Liver (tissue), 9 donors: ENCODE results near the gene CYP1A2. TPM values are rescaled to one million over a fixed set of nuclear protein-coding genes. Genes with fewer than 3 reads are reported as not detected.

Source experiments
- DNase-seq: peaks from one replicate; pipeline ENCODE4 v3.0.0-alpha.2; 2017; ENCODE audit warnings: low spot score
- H3K27ac ChIP-seq, 2 donors: one replicate each; pipeline ENCODE4 v1.7.0; 2013; ENCODE audit warnings: inconsistent platforms in 2 of 2, low read length in 2 of 2, control low read depth in 1 of 2, low read depth in 1 of 2, mild to moderate bottlenecking in 1 of 2
- H3K27me3 ChIP-seq, 4 donors: one replicate each; pipeline versions ENCODE4 v1.6.1 to v1.7.0; 2013; ENCODE audit warnings: low read length in 3 of 4, inconsistent platforms in 1 of 4, mild to moderate bottlenecking in 1 of 4, moderate library complexity in 1 of 4; ENCODE audit not compliant: control insufficient read depth in 4 of 4, insufficient read depth in 4 of 4
- H3K36me3 ChIP-seq, 4 donors: one replicate each; pipeline versions ENCODE4 v1.6.1 to v1.7.0; 2013; ENCODE audit warnings: low read length in 3 of 4, mild to moderate bottlenecking in 3 of 4, low read depth in 1 of 4, moderate library complexity in 1 of 4; ENCODE audit not compliant: control insufficient read depth in 4 of 4, insufficient read depth in 3 of 4
- H3K4me1 ChIP-seq, 4 donors: one replicate each; pipeline versions ENCODE4 v1.6.1 to v1.7.0; 2013; ENCODE audit warnings: low read length in 3 of 4, mild to moderate bottlenecking in 3 of 4, moderate library complexity in 1 of 4; ENCODE audit not compliant: control insufficient read depth in 4 of 4, insufficient read depth in 4 of 4
- H3K4me3 ChIP-seq, 3 donors: one replicate each; pipeline versions ENCODE4 v1.6.1 to v1.7.0; 2013; ENCODE audit warnings: low read length in 3 of 3, control low read depth in 1 of 3, low read depth in 1 of 3, mild to moderate bottlenecking in 1 of 3
- H3K9ac ChIP-seq, 2 donors: one replicate each; pipeline ENCODE4 v1.7.0; 2013; ENCODE audit warnings: low read length in 2 of 2, mild to moderate bottlenecking in 2 of 2, moderate library complexity in 2 of 2, control low read depth in 1 of 2, low read depth in 1 of 2
- H3K9me3 ChIP-seq, 4 donors: one replicate each; pipeline versions ENCODE4 v1.6.1 to v1.7.0; 2013; ENCODE audit warnings: low read length in 3 of 4; ENCODE audit not compliant: control insufficient read depth in 4 of 4
- EGR1 ChIP-seq, 2 donors: IDR thresholded peaks; 2 replicates each; pipeline ENCODE4 v1.6.1; 2016 to 2018; ENCODE audit warnings: antibody characterized with exemption in 2 of 2, low read depth in 2 of 2
- FOXA1 ChIP-seq: IDR thresholded peaks from 2 replicates; pipeline ENCODE4 v1.6.1; 2016; ENCODE audit warnings: antibody characterized with exemption
- FOXA2 ChIP-seq: IDR thresholded peaks from 2 replicates; pipeline ENCODE4 v1.6.1; 2016; ENCODE audit warnings: antibody characterized with exemption
- GABPA ChIP-seq, 2 donors: IDR thresholded peaks in 1 of 2; conservative IDR thresholded peaks in 1 of 2; 2 replicates each; pipeline ENCODE4 v1.6.1; 2016; ENCODE audit warnings: antibody characterized with exemption in 2 of 2, mild to moderate bottlenecking in 1 of 2, moderate library complexity in 1 of 2
- HNF4A ChIP-seq, 2 donors: conservative IDR thresholded peaks; 2 replicates each; pipeline ENCODE4 v1.6.1; 2016; ENCODE audit warnings: antibody characterized with exemption in 2 of 2, mild to moderate bottlenecking in 2 of 2
- HNF4G ChIP-seq: IDR thresholded peaks from 2 replicates; pipeline ENCODE4 v1.6.1; 2016; ENCODE audit warnings: antibody characterized with exemption
- JUND ChIP-seq, 2 donors: IDR thresholded peaks; 2 replicates each; pipeline ENCODE4 v1.6.1; 2016; ENCODE audit warnings: antibody characterized with exemption in 2 of 2
- NR2F2 ChIP-seq: IDR thresholded peaks from 2 replicates; pipeline ENCODE4 v1.6.1; 2016; ENCODE audit warnings: antibody characterized with exemption
- RAD21 ChIP-seq, 2 donors: IDR thresholded peaks; 2 replicates each; pipeline ENCODE4 v1.6.1; 2016; ENCODE audit warnings: antibody characterized with exemption in 2 of 2, mild to moderate bottlenecking in 2 of 2
- RXRA ChIP-seq, 2 donors: IDR thresholded peaks; 2 replicates each; pipeline ENCODE4 v1.6.1; 2017 to 2018; ENCODE audit warnings: antibody characterized with exemption in 2 of 2, mild to moderate bottlenecking in 1 of 2
- SP1 ChIP-seq: IDR thresholded peaks from 2 replicates; pipeline ENCODE4 v1.6.1; 2018; ENCODE audit warnings: antibody characterized with exemption, mild to moderate bottlenecking
- TAF1 ChIP-seq: conservative IDR thresholded peaks from 2 replicates; pipeline ENCODE4 v1.6.1; 2016; ENCODE audit warnings: antibody characterized with exemption, mild to moderate bottlenecking
- YY1 ChIP-seq: IDR thresholded peaks from 2 replicates; pipeline ENCODE4 v1.6.1; 2016; ENCODE audit warnings: antibody characterized with exemption, mild to moderate bottlenecking
- WGBS: extraction: QIAGEN DNeasy Blood & Tissue Kit; methylation state at CpG from one replicate; pipeline ENCODE4 v1.1.7; 2013; 5-methylcytosine and 5-hydroxymethylcytosine counted together
- polyA plus RNA-seq, 2 donors: library from polyadenylated mRNA; stranded (reverse) in 1 of 2; unstranded in 1 of 2; fragments of 200-250 nt in 1 of 2; fragments of >200 nt in 1 of 2; fragmentation: Nextera tagmentation in 1 of 2; extraction: Ambion mirVana in 1 of 2; gene quantifications; one replicate each; pipeline versions ENCODE4 v1.2.1 to v1.2.3, GENCODE V29; 2013 to 2015
- total RNA-seq, 2 donors: library from RNA; depleted of rRNA; stranded (reverse); fragments of >200 nt; gene quantifications; one replicate each; pipeline ENCODE4 v1.2.3, GENCODE V29; 2014
- TF ChIP-seq, protein P1 (sequence below): IDR thresholded peaks from 2 replicates; pipeline ENCODE4 v1.6.1; 2016; ENCODE audit warnings: antibody characterized with exemption
- TF ChIP-seq, protein P2 (sequence below): IDR thresholded peaks from 2 replicates; pipeline ENCODE4 v1.6.1; 2016; ENCODE audit warnings: antibody characterized with exemption
- TF ChIP-seq, protein P3 (sequence below): IDR thresholded peaks from 2 replicates; pipeline ENCODE4 v1.6.1; 2016; ENCODE audit warnings: antibody characterized with exemption, mild to moderate bottlenecking
- TF ChIP-seq, protein P4 (sequence below): fragments of 150-350 bp; IDR thresholded peaks from 2 replicates; pipeline ENCODE4 v1.5.1; 2017; ENCODE audit warnings: improper control_type of control experiment, low read depth, low read length; ENCODE audit not compliant: missing input control
- TF ChIP-seq, protein P5 (sequence below): IDR thresholded peaks from 2 replicates; pipeline ENCODE4 v1.6.1; 2016; ENCODE audit warnings: antibody characterized with exemption
- donor health status: healthy.
- donor health status: healthy.
- donor health status: healthy.
- donor health status: healthy.
- donor health status: healthy.

The CYP1A2 gene
- total and polyA plus RNA-seq, 4 donors, result 21.8 to 32.5 (median 31.7) TPM; not detected in 1

DNA sequence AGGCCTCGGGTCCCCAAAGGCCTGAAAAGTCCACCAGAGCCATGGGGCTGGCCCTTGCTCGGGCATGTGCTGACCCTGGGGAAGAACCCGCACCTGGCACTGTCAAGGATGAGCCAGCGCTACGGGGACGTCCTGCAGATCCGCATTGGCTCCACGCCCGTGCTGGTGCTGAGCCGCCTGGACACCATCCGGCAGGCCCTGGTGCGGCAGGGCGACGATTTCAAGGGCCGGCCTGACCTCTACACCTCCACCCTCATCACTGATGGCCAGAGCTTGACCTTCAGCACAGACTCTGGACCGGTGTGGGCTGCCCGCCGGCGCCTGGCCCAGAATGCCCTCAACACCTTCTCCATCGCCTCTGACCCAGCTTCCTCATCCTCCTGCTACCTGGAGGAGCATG, 1.2 kb downstream of the CYP1A2 start:
- Histone ChIP-seq H3K27ac (peak overlapping the region in 1 of 2 donors; percentile 23), H3K36me3 (peaks cover 0 to 2% (median under 1%) of the 10 kb centered on the region in 4 donors), H3K9me3 (no peaks in the 10 kb centered on the region), H3K4me1 (peaks cover 6 to 43% (median 30%) of the 10 kb centered on the region in 4 donors), H3K4me3 (peak overlapping the region in 2 of 3 donors; percentile 22 to 40), H3K27me3 (no peaks in the 10 kb centered on the region), H3K9ac (no peak overlapping the region)
- DNase-seq, result no peak
- TF ChIP-seq TAF1 (no peak), JUND (IDR thresholded peaks at IDR 0.05) (no peak), SP1 (peak; percentile 41), FOXA1 (no peak), EGR1 (IDR thresholded peaks at IDR 0.05; ENCODE audit: low read depth in 2 of 2) (no peak), HNF4A (conservative IDR thresholded peaks at IDR 0.05) (peak; percentile 87 to 90), NR2F2 (peak; percentile 30), GABPA (IDR thresholded peaks at IDR 0.05 in 1 of 2, conservative IDR thresholded peaks at IDR 0.05 in 1 of 2) (no peak), RAD21 (IDR thresholded peaks at IDR 0.05) (peak in 1 of 2 donors; percentile 48), HNF4G (peak; percentile 42), YY1 (no peak), RXRA (IDR thresholded peaks at IDR 0.05) (peak; percentile 86 to 88), FOXA2 (no peak)
- TF ChIP-seq, protein P1, sequence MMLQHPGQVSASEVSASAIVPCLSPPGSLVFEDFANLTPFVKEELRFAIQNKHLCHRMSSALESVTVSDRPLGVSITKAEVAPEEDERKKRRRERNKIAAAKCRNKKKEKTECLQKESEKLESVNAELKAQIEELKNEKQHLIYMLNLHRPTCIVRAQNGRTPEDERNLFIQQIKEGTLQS, result no peak
- TF ChIP-seq, protein P2, sequence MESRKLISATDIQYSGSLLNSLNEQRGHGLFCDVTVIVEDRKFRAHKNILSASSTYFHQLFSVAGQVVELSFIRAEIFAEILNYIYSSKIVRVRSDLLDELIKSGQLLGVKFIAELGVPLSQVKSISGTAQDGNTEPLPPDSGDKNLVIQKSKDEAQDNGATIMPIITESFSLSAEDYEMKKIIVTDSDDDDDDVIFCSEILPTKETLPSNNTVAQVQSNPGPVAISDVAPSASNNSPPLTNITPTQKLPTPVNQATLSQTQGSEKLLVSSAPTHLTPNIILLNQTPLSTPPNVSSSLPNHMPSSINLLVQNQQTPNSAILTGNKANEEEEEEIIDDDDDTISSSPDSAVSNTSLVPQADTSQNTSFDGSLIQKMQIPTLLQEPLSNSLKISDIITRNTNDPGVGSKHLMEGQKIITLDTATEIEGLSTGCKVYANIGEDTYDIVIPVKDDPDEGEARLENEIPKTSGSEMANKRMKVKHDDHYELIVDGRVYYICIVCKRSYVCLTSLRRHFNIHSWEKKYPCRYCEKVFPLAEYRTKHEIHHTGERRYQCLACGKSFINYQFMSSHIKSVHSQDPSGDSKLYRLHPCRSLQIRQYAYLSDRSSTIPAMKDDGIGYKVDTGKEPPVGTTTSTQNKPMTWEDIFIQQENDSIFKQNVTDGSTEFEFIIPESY, result no peak
- TF ChIP-seq, protein P3, sequence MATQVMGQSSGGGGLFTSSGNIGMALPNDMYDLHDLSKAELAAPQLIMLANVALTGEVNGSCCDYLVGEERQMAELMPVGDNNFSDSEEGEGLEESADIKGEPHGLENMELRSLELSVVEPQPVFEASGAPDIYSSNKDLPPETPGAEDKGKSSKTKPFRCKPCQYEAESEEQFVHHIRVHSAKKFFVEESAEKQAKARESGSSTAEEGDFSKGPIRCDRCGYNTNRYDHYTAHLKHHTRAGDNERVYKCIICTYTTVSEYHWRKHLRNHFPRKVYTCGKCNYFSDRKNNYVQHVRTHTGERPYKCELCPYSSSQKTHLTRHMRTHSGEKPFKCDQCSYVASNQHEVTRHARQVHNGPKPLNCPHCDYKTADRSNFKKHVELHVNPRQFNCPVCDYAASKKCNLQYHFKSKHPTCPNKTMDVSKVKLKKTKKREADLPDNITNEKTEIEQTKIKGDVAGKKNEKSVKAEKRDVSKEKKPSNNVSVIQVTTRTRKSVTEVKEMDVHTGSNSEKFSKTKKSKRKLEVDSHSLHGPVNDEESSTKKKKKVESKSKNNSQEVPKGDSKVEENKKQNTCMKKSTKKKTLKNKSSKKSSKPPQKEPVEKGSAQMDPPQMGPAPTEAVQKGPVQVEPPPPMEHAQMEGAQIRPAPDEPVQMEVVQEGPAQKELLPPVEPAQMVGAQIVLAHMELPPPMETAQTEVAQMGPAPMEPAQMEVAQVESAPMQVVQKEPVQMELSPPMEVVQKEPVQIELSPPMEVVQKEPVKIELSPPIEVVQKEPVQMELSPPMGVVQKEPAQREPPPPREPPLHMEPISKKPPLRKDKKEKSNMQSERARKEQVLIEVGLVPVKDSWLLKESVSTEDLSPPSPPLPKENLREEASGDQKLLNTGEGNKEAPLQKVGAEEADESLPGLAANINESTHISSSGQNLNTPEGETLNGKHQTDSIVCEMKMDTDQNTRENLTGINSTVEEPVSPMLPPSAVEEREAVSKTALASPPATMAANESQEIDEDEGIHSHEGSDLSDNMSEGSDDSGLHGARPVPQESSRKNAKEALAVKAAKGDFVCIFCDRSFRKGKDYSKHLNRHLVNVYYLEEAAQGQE, result no peak
- TF ChIP-seq, protein P4, sequence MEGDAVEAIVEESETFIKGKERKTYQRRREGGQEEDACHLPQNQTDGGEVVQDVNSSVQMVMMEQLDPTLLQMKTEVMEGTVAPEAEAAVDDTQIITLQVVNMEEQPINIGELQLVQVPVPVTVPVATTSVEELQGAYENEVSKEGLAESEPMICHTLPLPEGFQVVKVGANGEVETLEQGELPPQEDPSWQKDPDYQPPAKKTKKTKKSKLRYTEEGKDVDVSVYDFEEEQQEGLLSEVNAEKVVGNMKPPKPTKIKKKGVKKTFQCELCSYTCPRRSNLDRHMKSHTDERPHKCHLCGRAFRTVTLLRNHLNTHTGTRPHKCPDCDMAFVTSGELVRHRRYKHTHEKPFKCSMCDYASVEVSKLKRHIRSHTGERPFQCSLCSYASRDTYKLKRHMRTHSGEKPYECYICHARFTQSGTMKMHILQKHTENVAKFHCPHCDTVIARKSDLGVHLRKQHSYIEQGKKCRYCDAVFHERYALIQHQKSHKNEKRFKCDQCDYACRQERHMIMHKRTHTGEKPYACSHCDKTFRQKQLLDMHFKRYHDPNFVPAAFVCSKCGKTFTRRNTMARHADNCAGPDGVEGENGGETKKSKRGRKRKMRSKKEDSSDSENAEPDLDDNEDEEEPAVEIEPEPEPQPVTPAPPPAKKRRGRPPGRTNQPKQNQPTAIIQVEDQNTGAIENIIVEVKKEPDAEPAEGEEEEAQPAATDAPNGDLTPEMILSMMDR, result no peak
- TF ChIP-seq, protein P5, sequence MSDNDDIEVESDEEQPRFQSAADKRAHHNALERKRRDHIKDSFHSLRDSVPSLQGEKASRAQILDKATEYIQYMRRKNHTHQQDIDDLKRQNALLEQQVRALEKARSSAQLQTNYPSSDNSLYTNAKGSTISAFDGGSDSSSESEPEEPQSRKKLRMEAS, result peak; percentile 71
- WGBS, result 35% methylated on average over 20 of the region's 20 CpGs
